DOHH2 (cell line): ENCODE results near the gene ATP13A3.

Source experiments
- H3F3A ChIP-seq: fragments of 200-600 bp; sonication (generic), shearing (Covaris generic); 2 replicates; pipeline ENCODE4 v1.6.0; 2016; ENCODE audit warnings: antibody characterized with exemption, mild to moderate bottlenecking; ENCODE audit not compliant: control insufficient read depth, insufficient read depth
- H3K27ac ChIP-seq: fragments of 200-600 bp; sonication (generic); 2 replicates; pipeline ENCODE4 v1.5.1; 2014; ENCODE audit warnings: low read depth, mild to moderate bottlenecking, low read length, moderate library complexity
- H3K27me3 ChIP-seq: fragments of 200-600 bp; sonication (generic); 2 replicates; pipeline ENCODE4 v1.6.1; 2014; ENCODE audit warnings: mild to moderate bottlenecking, low read length, mixed read lengths; ENCODE audit not compliant: control insufficient read depth
- H3K36me3 ChIP-seq: fragments of 200-600 bp; sonication (generic); 2 replicates; pipeline ENCODE4 v1.6.1; 2014; ENCODE audit warnings: mild to moderate bottlenecking, low read length, moderate library complexity, mixed read lengths; ENCODE audit not compliant: control insufficient read depth
- H3K4me1 ChIP-seq: fragments of 200-600 bp; sonication (generic); 2 replicates; pipeline ENCODE4 v1.6.1; 2014; ENCODE audit warnings: mild to moderate bottlenecking, low read length, mixed read lengths; ENCODE audit not compliant: control insufficient read depth
- H3K4me2 ChIP-seq: fragments of 200-600 bp; sonication (generic); 2 replicates; pipeline ENCODE4 v1.6.0; 2014; ENCODE audit warnings: mild to moderate bottlenecking, low read length, moderate library complexity
- H3K4me3 ChIP-seq: fragments of 200-600 bp; sonication (generic); 2 replicates; pipeline ENCODE4 v1.5.1; 2014; ENCODE audit warnings: mild to moderate bottlenecking, low read length, mixed read lengths
- H3K79me2 ChIP-seq: fragments of 200-600 bp; sonication (generic); 2 replicates; pipeline ENCODE4 v1.6.1; 2014; ENCODE audit warnings: mild to moderate bottlenecking, low read length, mixed read lengths; ENCODE audit not compliant: control insufficient read depth
- H3K9me2 ChIP-seq: fragments of 200-600 bp; sonication (generic); replicated peaks from 2 replicates; pipeline ENCODE4 v1.6.1; 2014; ENCODE audit warnings: mild to moderate bottlenecking, low read length, mixed read lengths; ENCODE audit not compliant: control insufficient read depth
- H3K9me3 ChIP-seq: fragments of 200-600 bp; sonication (generic); 2 replicates; pipeline ENCODE4 v1.6.1; 2014; ENCODE audit warnings: antibody characterized with exemption, low read length, mixed read lengths; ENCODE audit not compliant: control insufficient read depth, insufficient read depth
- H4K20me1 ChIP-seq: fragments of 200-600 bp; sonication (generic); 2 replicates; pipeline ENCODE4 v1.6.0; 2014; ENCODE audit warnings: low read depth, mild to moderate bottlenecking, antibody characterized with exemption, low read length, moderate library complexity; ENCODE audit not compliant: control insufficient read depth, insufficient read depth
- EZH2phosphoT487 ChIP-seq: fragments of 200-600 bp; sonication (generic); IDR thresholded peaks from 2 replicates; pipeline ENCODE4 v1.6.1; 2017; ENCODE audit warnings: borderline replicate concordance, mild to moderate bottlenecking, antibody characterized with exemption, low read length, moderate library complexity, mixed read lengths
- TF ChIP-seq, protein P1 (sequence below): fragments of 200-600 bp; sonication (generic); IDR thresholded peaks from one replicate; pipeline ENCODE4 v1.5.1; 2014; ENCODE audit warnings: antibody characterized with exemption, mild to moderate bottlenecking, low read depth, low read length; ENCODE audit not compliant: poor library complexity, severe bottlenecking

Gene ATP13A3

DNA sequence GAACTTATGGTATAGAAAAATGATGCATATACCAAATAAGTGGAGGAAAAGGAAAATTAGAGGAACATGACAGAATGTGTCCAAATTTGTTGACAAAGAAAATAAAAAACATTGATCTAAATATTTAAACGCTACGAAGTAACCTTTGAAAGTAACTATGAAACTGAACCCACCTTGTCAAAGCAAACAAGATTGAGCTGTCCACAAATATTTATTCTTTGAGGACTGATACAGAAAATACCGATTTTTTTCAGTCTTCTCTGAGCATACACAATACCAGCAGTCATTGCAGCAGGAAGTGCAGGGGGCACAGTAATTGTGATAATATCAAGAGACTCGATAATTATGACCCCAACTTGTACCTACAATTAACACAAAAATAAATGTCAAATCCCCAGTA lies 40.0 kb downstream of the ATP13A3 start:
- TF ChIP-seq, protein P1, sequence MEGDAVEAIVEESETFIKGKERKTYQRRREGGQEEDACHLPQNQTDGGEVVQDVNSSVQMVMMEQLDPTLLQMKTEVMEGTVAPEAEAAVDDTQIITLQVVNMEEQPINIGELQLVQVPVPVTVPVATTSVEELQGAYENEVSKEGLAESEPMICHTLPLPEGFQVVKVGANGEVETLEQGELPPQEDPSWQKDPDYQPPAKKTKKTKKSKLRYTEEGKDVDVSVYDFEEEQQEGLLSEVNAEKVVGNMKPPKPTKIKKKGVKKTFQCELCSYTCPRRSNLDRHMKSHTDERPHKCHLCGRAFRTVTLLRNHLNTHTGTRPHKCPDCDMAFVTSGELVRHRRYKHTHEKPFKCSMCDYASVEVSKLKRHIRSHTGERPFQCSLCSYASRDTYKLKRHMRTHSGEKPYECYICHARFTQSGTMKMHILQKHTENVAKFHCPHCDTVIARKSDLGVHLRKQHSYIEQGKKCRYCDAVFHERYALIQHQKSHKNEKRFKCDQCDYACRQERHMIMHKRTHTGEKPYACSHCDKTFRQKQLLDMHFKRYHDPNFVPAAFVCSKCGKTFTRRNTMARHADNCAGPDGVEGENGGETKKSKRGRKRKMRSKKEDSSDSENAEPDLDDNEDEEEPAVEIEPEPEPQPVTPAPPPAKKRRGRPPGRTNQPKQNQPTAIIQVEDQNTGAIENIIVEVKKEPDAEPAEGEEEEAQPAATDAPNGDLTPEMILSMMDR = no peak
- TF ChIP-seq EZH2phosphoT487 = no peak
- no peaks in the 10 kb centered on the region for H3K9me3 ChIP-seq
- H3K4me2 ChIP-seq = no peak overlapping the region
- no peaks in the 10 kb centered on the region for H3K27me3 ChIP-seq
- no peaks in the 10 kb centered on the region for H4K20me1 ChIP-seq
- no peak overlapping the region for H3K4me3 ChIP-seq
- H3K36me3 ChIP-seq = peaks cover 76% of the 10 kb centered on the region
- no peaks in the 10 kb centered on the region for H3F3A ChIP-seq
- H3K79me2 ChIP-seq = no peaks in the 10 kb centered on the region
- H3K27ac ChIP-seq = no peak overlapping the region
- no peaks in the 10 kb centered on the region for H3K9me2 ChIP-seq
- peaks cover 11% of the 10 kb centered on the region for H3K4me1 ChIP-seq

DNA sequence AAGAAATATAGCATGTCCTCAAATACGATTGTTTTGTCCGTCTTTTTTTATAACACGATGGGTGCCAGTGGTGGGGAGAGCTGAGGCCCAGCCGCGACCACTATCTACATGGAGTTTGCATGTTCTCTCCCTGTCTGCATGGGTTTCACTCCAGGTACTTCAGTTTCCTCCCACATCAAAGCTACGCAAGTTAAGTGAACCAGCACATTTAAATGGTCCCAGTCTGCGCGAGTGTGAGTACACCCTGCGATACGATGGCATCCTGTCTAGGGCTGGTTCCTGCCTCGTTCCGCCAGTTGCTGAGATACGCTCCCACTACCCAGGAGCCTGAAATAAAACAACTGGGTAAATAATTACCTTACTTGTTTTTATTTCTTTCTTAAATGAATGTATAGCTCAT lies 40.6 kb downstream of the ATP13A3 start:
- TF ChIP-seq, protein P1 = no peak
- no peak for TF ChIP-seq EZH2phosphoT487
- H3K27ac ChIP-seq = no peak overlapping the region
- no peaks in the 10 kb centered on the region for H4K20me1 ChIP-seq
- H3K4me1 ChIP-seq = peaks cover 11% of the 10 kb centered on the region
- no peaks in the 10 kb centered on the region for H3K9me3 ChIP-seq
- H3K4me2 ChIP-seq = no peak overlapping the region
- peaks cover 72% of the 10 kb centered on the region for H3K36me3 ChIP-seq
- H3F3A ChIP-seq = no peaks in the 10 kb centered on the region
- H3K9me2 ChIP-seq = no peaks in the 10 kb centered on the region
- no peak overlapping the region for H3K4me3 ChIP-seq
- H3K79me2 ChIP-seq = no peaks in the 10 kb centered on the region
- H3K27me3 ChIP-seq = no peaks in the 10 kb centered on the region

DNA sequence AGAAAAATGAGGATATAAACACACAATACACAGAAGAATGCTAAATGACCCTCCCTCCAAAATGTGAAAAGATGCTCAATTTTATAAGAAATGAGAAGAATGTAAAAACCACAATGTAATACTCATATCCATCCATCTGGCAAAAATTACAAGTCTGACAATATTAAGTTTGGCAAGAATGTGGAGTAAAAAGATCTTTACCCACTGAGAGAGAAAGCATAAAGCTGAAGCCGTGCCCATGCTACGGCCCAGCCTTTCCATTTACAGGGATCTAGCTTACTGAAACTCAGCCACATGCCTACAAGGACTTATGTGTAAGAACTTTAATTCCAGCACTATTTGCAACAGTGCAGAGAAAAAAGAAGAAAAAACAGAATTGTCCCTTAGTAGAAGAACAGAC lies 42.9 kb downstream of the ATP13A3 start:
- H3K9me2 ChIP-seq = no peaks in the 10 kb centered on the region
- no peaks in the 10 kb centered on the region; the same call in 1 of the 2 replicates for H3F3A ChIP-seq
- H4K20me1 ChIP-seq = no peaks in the 10 kb centered on the region
- no peaks in the 10 kb centered on the region for H3K27me3 ChIP-seq
- H3K4me3 ChIP-seq = no peak overlapping the region
- no peaks in the 10 kb centered on the region for H3K79me2 ChIP-seq
- TF ChIP-seq EZH2phosphoT487 = no peak
- TF ChIP-seq, protein P1 = no peak
- H3K4me1 ChIP-seq = no peaks in the 10 kb centered on the region
- H3K36me3 ChIP-seq = peaks cover 76% of the 10 kb centered on the region
- H3K9me3 ChIP-seq = no peaks in the 10 kb centered on the region
- H3K27ac ChIP-seq = no peak overlapping the region
- no peak overlapping the region for H3K4me2 ChIP-seq

DNA sequence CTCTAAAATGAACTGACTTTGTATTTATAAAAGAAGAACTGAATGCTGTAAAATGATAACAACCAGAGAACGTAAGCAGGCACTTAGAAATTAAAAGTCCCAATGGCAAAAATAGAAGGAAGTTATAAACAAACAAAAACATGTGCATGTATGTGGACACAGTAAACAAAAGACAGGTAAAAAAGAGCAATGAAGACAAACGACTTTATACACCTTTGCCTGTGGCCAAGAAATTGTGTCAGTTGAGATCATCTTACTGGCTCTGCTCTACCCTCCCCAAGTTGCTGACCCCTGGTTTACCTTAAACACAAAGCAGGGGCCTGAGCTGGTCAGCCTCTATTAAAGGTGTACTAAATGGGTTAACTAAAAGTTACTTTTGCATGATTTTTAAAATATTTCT lies 46.0 kb downstream of the ATP13A3 start:
- Histone ChIP-seq H3K4me2 (no peak overlapping the region), H3F3A (no peaks in the 10 kb centered on the region; the same call in 1 of the 2 replicates), H3K27me3 (no peaks in the 10 kb centered on the region), H3K36me3 (peaks cover 77% of the 10 kb centered on the region), H3K27ac (no peak overlapping the region), H3K9me2 (no peaks in the 10 kb centered on the region), H3K4me3 (no peak overlapping the region), H4K20me1 (no peaks in the 10 kb centered on the region), H3K9me3 (no peaks in the 10 kb centered on the region), H3K79me2 (no peaks in the 10 kb centered on the region), H3K4me1 (no peaks in the 10 kb centered on the region)
- TF ChIP-seq, protein P1 = no peak
- no peak for TF ChIP-seq EZH2phosphoT487
